ENCODE data around the gene THRB. TPM values are rescaled to one million over a fixed set of nuclear protein-coding genes. Genes with fewer than 3 reads are reported as not detected.
A peak's percentile ranks its signal among the peaks of the same experiment; 100 is the strongest.

The THRB gene
- total and polyA plus RNA-seq, 8 donors: 3.6 to 47.3 (median 14.5) TPM

- TF ChIP-seq POLR2AphosphoS5 (IDR thresholded peaks at IDR 0.05) (no peak), POLR2A (IDR thresholded peaks at IDR 0.05) (no peak), EP300 (IDR thresholded peaks at IDR 0.05) (no peak)
- TF ChIP-seq, protein P1, sequence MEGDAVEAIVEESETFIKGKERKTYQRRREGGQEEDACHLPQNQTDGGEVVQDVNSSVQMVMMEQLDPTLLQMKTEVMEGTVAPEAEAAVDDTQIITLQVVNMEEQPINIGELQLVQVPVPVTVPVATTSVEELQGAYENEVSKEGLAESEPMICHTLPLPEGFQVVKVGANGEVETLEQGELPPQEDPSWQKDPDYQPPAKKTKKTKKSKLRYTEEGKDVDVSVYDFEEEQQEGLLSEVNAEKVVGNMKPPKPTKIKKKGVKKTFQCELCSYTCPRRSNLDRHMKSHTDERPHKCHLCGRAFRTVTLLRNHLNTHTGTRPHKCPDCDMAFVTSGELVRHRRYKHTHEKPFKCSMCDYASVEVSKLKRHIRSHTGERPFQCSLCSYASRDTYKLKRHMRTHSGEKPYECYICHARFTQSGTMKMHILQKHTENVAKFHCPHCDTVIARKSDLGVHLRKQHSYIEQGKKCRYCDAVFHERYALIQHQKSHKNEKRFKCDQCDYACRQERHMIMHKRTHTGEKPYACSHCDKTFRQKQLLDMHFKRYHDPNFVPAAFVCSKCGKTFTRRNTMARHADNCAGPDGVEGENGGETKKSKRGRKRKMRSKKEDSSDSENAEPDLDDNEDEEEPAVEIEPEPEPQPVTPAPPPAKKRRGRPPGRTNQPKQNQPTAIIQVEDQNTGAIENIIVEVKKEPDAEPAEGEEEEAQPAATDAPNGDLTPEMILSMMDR (IDR thresholded peaks at IDR 0.05): no peak
- no peak for DNase-seq
- Histone ChIP-seq H3K27ac (no peak overlapping the region), H3K4me3 (no peak overlapping the region), H3K36me3 (no peaks in the 10 kb centered on the region), H3K9me3 (no peaks in the 10 kb centered on the region), H3K4me1 (peaks cover 0 to 27% (median 14%) of the 10 kb centered on the region in 4 donors), H3K27me3 (no peaks in the 10 kb centered on the region)
- intact Hi-C loops (cut with DNase I; ENCODE audit: low total_unique reads): no loop called here
- 90 to 98% (median 95%) methylated on average over 1 of the region's 1 CpG for WGBS, 5 donors
Observed at GRCh38 chr3:24264011-24264410, 230.6 kb downstream of the THRB start.

GRCh38 chr3:24263069-24263668 is 231.5 kb downstream of the THRB start:
- Histone ChIP-seq H3K9me3 (no peaks in the 10 kb centered on the region), H3K4me1 (peaks cover 0 to 35% (median 15%) of the 10 kb centered on the region in 4 donors), H3K36me3 (no peaks in the 10 kb centered on the region), H3K27me3 (no peaks in the 10 kb centered on the region), H3K27ac (no peak overlapping the region), H3K4me3 (no peak overlapping the region)
- no peak for DNase-seq
- intact Hi-C loops (cut with DNase I; ENCODE audit: low total_unique reads): no loop called here
- 42 to 53% (median 51%) methylated on average over 2 of the region's 2 CpGs for WGBS, 5 donors
- no peak for TF ChIP-seq POLR2AphosphoS5 (IDR thresholded peaks at IDR 0.05)
- TF ChIP-seq, protein P1 (IDR thresholded peaks at IDR 0.05): no peak
- no peak for TF ChIP-seq POLR2A (IDR thresholded peaks at IDR 0.05)
- TF ChIP-seq EP300 (IDR thresholded peaks at IDR 0.05): no peak

DNA sequence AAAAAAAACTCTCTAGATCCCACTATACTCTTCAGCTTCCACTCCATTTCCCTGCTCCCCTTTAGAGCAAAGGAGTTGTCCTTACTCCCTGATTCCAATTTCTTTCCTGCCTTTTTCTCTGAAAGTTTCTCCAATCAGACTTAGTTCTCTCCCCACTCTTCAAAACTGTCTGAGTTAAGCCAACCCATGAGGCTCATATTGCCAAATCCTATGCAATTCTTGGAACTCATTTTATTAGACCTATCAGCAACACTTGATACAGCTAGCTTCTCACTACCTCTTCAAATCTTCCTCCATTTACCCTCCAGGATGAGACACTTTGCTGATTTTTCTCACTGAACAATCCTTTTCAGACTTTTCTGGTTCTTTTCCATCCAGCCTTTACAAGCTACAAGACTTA is 233.1 kb downstream of the THRB start:
- H3K4me1 ChIP-seq: peaks cover 0 to 35% (median 15%) of the 10 kb centered on the region in 4 donors
- H3K27ac ChIP-seq: no peak overlapping the region
- intact Hi-C loops (cut with DNase I; ENCODE audit: low total_unique reads): no loop called here

DNA sequence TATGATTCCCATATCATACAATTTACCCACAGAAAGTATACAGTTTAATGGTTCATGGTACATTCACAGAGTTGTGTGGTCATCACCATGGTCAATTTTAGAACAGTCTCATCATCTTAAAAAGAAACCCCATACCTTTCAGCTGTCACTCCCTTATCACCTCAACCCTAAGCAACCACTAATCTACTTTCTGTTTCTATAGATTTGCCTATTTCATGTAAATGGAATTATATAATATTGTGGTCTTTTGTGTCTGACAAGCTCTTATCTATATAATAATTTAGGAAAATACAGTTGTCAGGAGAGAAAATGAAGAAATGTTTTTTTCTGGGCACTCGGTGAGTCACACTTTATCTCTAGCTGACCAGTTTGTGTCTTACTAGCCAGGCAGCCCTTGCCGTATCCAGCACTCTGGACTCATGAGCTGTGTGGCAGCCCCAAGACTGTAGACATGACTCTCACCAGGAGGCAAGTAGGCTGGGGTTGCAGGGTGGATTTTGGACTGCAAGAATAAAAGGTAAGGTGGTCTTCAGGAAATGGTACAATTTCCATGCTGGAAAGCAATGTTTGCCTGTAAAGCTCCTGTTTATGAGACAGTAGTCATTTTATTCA is 234.6 kb downstream of the THRB start:
- H3K4me3 ChIP-seq: no peak overlapping the region
- H3K9me3 ChIP-seq: no peaks in the 10 kb centered on the region
- H3K27me3 ChIP-seq: no peaks in the 10 kb centered on the region
- 35 to 58% (median 51%) methylated on average over 2 of the region's 2 CpGs for WGBS, 5 donors
- no peaks in the 10 kb centered on the region for H3K36me3 ChIP-seq
- intact Hi-C loops (cut with DNase I; ENCODE audit: low total_unique reads): no loop called here
- peaks cover 0 to 35% (median 15%) of the 10 kb centered on the region in 4 donors for H3K4me1 ChIP-seq
- peak; percentile 34 to 36 for DNase-seq
- H3K27ac ChIP-seq: peak overlapping the region in 1 of 5 donors; percentile 11
- TF ChIP-seq, protein P1 (IDR thresholded peaks at IDR 0.05): no peak
- TF ChIP-seq POLR2AphosphoS5 (IDR thresholded peaks at IDR 0.05) (no peak), POLR2A (IDR thresholded peaks at IDR 0.05) (no peak), EP300 (IDR thresholded peaks at IDR 0.05) (no peak)

More for the DNA sequence above, 233.1 kb downstream of the THRB start:
- H3K27me3 ChIP-seq: no peaks in the 10 kb centered on the region
- DNase-seq: no peak
- no peaks in the 10 kb centered on the region for H3K36me3 ChIP-seq
- TF ChIP-seq POLR2AphosphoS5 (IDR thresholded peaks at IDR 0.05) (no peak), EP300 (IDR thresholded peaks at IDR 0.05) (no peak), POLR2A (IDR thresholded peaks at IDR 0.05) (no peak)
- TF ChIP-seq, protein P1 (IDR thresholded peaks at IDR 0.05): no peak
- no peaks in the 10 kb centered on the region for H3K9me3 ChIP-seq
- no peak overlapping the region for H3K4me3 ChIP-seq
